KMS-11 (cell line): ENCODE data around the gene KCNAB1.
"Not testable (repeated sequence)": the region's sequence is repeated elsewhere in the genome, so short reads cannot be mapped to it uniquely, and the experiment has no call there.

ENCODE experiments used
- H2AFZ ChIP-seq: fragments of 200-600 bp; sonication (generic); 2 replicates; pipeline ENCODE4 v1.6.1; 2016; ENCODE audit warnings: antibody characterized with exemption, mixed run types, low read depth
- H3K27ac ChIP-seq: fragments of 200-600 bp; sonication (generic); 2 replicates; pipeline ENCODE4 v1.6.1; 2016; ENCODE audit warnings: mild to moderate bottlenecking, mixed run types
- H3K27me3 ChIP-seq: fragments of 200-600 bp; sonication (generic); 2 replicates; pipeline ENCODE4 v1.6.1; 2017; ENCODE audit warnings: mild to moderate bottlenecking, low read depth, mixed run types, moderate library complexity; ENCODE audit not compliant: insufficient read depth
- H3K36me3 ChIP-seq: fragments of 200-600 bp; sonication (generic); 2 replicates; pipeline ENCODE4 v1.6.1; 2017; ENCODE audit warnings: mild to moderate bottlenecking, mixed run types; ENCODE audit not compliant: insufficient read depth
- H3K4me1 ChIP-seq: fragments of 200-600 bp; sonication (generic); 2 replicates; pipeline ENCODE4 v1.6.1; 2016; ENCODE audit warnings: mild to moderate bottlenecking, low read depth, mixed run types; ENCODE audit not compliant: poor library complexity, severe bottlenecking
- H3K4me2 ChIP-seq: fragments of 200-600 bp; sonication (generic); 2 replicates; pipeline ENCODE4 v1.7.0; 2016; ENCODE audit warnings: mild to moderate bottlenecking, mixed run types
- H3K4me3 ChIP-seq: fragments of 200-600 bp; sonication (generic); IDR thresholded peaks from 2 replicates; pipeline ENCODE4 v1.6.1; 2017; ENCODE audit warnings: low read depth, low read length, mixed read lengths; ENCODE audit not compliant: insufficient read depth
- H3K79me2 ChIP-seq: fragments of 200-600 bp; sonication (generic); 2 replicates; pipeline ENCODE4 v1.6.1; 2016; ENCODE audit warnings: low read depth, mixed run types; ENCODE audit not compliant: insufficient read depth
- H3K9ac ChIP-seq: fragments of 200-600 bp; sonication (generic); 2 replicates; pipeline ENCODE4 v1.6.1; 2016; ENCODE audit warnings: mild to moderate bottlenecking, mixed run types
- H4K20me1 ChIP-seq: fragments of 200-600 bp; sonication (generic); 2 replicates; pipeline ENCODE4 v1.6.1; 2016; ENCODE audit warnings: mild to moderate bottlenecking, mixed run types; ENCODE audit not compliant: insufficient read depth
- CTCF ChIP-seq: fragments of 200-600 bp; sonication (generic); conservative IDR thresholded peaks from 2 replicates; pipeline ENCODE4 v1.6.1; 2017; ENCODE audit warnings: low read depth, mild to moderate bottlenecking, antibody characterized with exemption, low read length, moderate library complexity, mixed read lengths

Gene KCNAB1

GRCh38 chr3:156217674-156218352 lies 97.4 kb downstream of the KCNAB1 start:
- TF ChIP-seq CTCF: no peak
- Histone ChIP-seq H3K27ac (no peak overlapping the region), H3K4me2 (no peak overlapping the region), H3K79me2 (no peaks in the 10 kb centered on the region), H4K20me1 (no peaks in the 10 kb centered on the region), H3K4me1 (no peaks in the 10 kb centered on the region), H3K36me3 (no peaks in the 10 kb centered on the region), H3K4me3 (no peak overlapping the region), H3K9ac (no peak overlapping the region), H2AFZ (no peak overlapping the region), H3K27me3 (no peaks in the 10 kb centered on the region)

GRCh38 chr3:156218353-156218744 lies 98.0 kb downstream of the KCNAB1 start:
- H3K4me3 ChIP-seq: no peak overlapping the region
- H3K27ac ChIP-seq: no peak overlapping the region
- TF ChIP-seq CTCF: no peak
- no peak overlapping the region for H3K9ac ChIP-seq
- no peaks in the 10 kb centered on the region for H4K20me1 ChIP-seq
- no peaks in the 10 kb centered on the region for H3K36me3 ChIP-seq
- no peak overlapping the region for H2AFZ ChIP-seq
- H3K27me3 ChIP-seq: no peaks in the 10 kb centered on the region
- H3K79me2 ChIP-seq: no peaks in the 10 kb centered on the region
- H3K4me1 ChIP-seq: no peaks in the 10 kb centered on the region
- H3K4me2 ChIP-seq: no peak overlapping the region

GRCh38 chr3:156222381-156222780 lies 102.0 kb downstream of the KCNAB1 start:
- not testable (repeated sequence) for H3K36me3 ChIP-seq, H3K27me3 ChIP-seq, H4K20me1 ChIP-seq, H2AFZ ChIP-seq, H3K79me2 ChIP-seq, H3K4me1 ChIP-seq, H3K4me2 ChIP-seq, H3K4me3 ChIP-seq, H3K9ac ChIP-seq, H3K27ac ChIP-seq

- not testable (repeated sequence) for H2AFZ ChIP-seq, H3K4me2 ChIP-seq, H3K4me1 ChIP-seq, H3K9ac ChIP-seq, H3K79me2 ChIP-seq, H3K27ac ChIP-seq, H3K36me3 ChIP-seq, H3K27me3 ChIP-seq, H4K20me1 ChIP-seq, H3K4me3 ChIP-seq
These were observed 103.7 kb downstream of the KCNAB1 start for GRCh38 chr3:156224046-156224445.

- no peak for TF ChIP-seq CTCF
- Histone ChIP-seq H3K4me3 (no peak overlapping the region), H3K27ac (no peak overlapping the region), H3K36me3 (no peaks in the 10 kb centered on the region), H3K9ac (no peak overlapping the region), H3K79me2 (no peaks in the 10 kb centered on the region), H3K27me3 (no peaks in the 10 kb centered on the region), H3K4me2 (no peak overlapping the region), H4K20me1 (no peaks in the 10 kb centered on the region), H3K4me1 (no peaks in the 10 kb centered on the region), H2AFZ (no peak overlapping the region)
These were observed 106.5 kb downstream of the KCNAB1 start for GRCh38 chr3:156226676-156227420.
